KMS-11 (cell line): ENCODE results near the gene ZFP14.
A peak's percentile ranks its signal among the peaks of the same experiment; 100 is the strongest.

ENCODE experiments used
- H2AFZ ChIP-seq: fragments of 200-600 bp; sonication (generic); 2 replicates; pipeline ENCODE4 v1.6.1; 2016; ENCODE audit warnings: antibody characterized with exemption, mixed run types, low read depth
- H3K27ac ChIP-seq: fragments of 200-600 bp; sonication (generic); 2 replicates; pipeline ENCODE4 v1.6.1; 2016; ENCODE audit warnings: mild to moderate bottlenecking, mixed run types
- H3K27me3 ChIP-seq: fragments of 200-600 bp; sonication (generic); 2 replicates; pipeline ENCODE4 v1.6.1; 2017; ENCODE audit warnings: mild to moderate bottlenecking, low read depth, mixed run types, moderate library complexity; ENCODE audit not compliant: insufficient read depth
- H3K36me3 ChIP-seq: fragments of 200-600 bp; sonication (generic); 2 replicates; pipeline ENCODE4 v1.6.1; 2017; ENCODE audit warnings: mild to moderate bottlenecking, mixed run types; ENCODE audit not compliant: insufficient read depth
- H3K4me1 ChIP-seq: fragments of 200-600 bp; sonication (generic); 2 replicates; pipeline ENCODE4 v1.6.1; 2016; ENCODE audit warnings: mild to moderate bottlenecking, low read depth, mixed run types; ENCODE audit not compliant: poor library complexity, severe bottlenecking
- H3K4me2 ChIP-seq: fragments of 200-600 bp; sonication (generic); 2 replicates; pipeline ENCODE4 v1.7.0; 2016; ENCODE audit warnings: mild to moderate bottlenecking, mixed run types
- H3K4me3 ChIP-seq: fragments of 200-600 bp; sonication (generic); IDR thresholded peaks from 2 replicates; pipeline ENCODE4 v1.6.1; 2017; ENCODE audit warnings: low read depth, low read length, mixed read lengths; ENCODE audit not compliant: insufficient read depth
- H3K79me2 ChIP-seq: fragments of 200-600 bp; sonication (generic); 2 replicates; pipeline ENCODE4 v1.6.1; 2016; ENCODE audit warnings: low read depth, mixed run types; ENCODE audit not compliant: insufficient read depth
- H3K9ac ChIP-seq: fragments of 200-600 bp; sonication (generic); 2 replicates; pipeline ENCODE4 v1.6.1; 2016; ENCODE audit warnings: mild to moderate bottlenecking, mixed run types
- H4K20me1 ChIP-seq: fragments of 200-600 bp; sonication (generic); 2 replicates; pipeline ENCODE4 v1.6.1; 2016; ENCODE audit warnings: mild to moderate bottlenecking, mixed run types; ENCODE audit not compliant: insufficient read depth
- TF ChIP-seq, protein P1 (sequence below): fragments of 200-600 bp; sonication (generic); conservative IDR thresholded peaks from 2 replicates; pipeline ENCODE4 v1.6.1; 2017; ENCODE audit warnings: low read depth, mild to moderate bottlenecking, antibody characterized with exemption, low read length, moderate library complexity, mixed read lengths

Gene ZFP14

DNA sequence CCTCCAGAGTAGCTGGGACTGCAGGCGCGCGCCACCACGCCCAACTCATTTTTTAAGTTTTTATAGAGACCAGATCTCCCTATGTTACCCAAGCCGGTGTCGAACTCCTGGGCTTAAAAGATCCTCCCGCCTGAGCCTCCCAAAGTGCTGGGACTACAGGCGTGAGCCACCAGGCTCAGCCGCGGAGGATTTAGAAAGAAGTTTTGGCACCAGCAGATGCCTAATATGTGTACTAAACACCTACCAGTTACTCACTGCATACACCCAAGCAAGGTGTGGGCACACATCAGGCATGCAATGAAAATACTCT lies 464 bp upstream of the ZFP14 start:
- Histone ChIP-seq H3K27ac (no peak overlapping the region), H3K27me3 (no peaks in the 10 kb centered on the region), H3K9ac (no peak overlapping the region), H3K36me3 (0 out of 2 replicates have a peak, but pooled peaks cover 4% of the 10 kb centered on the region), H3K4me1 (peaks cover 9% of the 10 kb centered on the region), H3K4me3 (no peak overlapping the region), H3K79me2 (no peaks in the 10 kb centered on the region), H4K20me1 (no peaks in the 10 kb centered on the region), H2AFZ (peak overlapping the region; percentile 100), H3K4me2 (peak overlapping the region; percentile 89)
- TF ChIP-seq, protein P1, sequence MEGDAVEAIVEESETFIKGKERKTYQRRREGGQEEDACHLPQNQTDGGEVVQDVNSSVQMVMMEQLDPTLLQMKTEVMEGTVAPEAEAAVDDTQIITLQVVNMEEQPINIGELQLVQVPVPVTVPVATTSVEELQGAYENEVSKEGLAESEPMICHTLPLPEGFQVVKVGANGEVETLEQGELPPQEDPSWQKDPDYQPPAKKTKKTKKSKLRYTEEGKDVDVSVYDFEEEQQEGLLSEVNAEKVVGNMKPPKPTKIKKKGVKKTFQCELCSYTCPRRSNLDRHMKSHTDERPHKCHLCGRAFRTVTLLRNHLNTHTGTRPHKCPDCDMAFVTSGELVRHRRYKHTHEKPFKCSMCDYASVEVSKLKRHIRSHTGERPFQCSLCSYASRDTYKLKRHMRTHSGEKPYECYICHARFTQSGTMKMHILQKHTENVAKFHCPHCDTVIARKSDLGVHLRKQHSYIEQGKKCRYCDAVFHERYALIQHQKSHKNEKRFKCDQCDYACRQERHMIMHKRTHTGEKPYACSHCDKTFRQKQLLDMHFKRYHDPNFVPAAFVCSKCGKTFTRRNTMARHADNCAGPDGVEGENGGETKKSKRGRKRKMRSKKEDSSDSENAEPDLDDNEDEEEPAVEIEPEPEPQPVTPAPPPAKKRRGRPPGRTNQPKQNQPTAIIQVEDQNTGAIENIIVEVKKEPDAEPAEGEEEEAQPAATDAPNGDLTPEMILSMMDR, result no peak

DNA sequence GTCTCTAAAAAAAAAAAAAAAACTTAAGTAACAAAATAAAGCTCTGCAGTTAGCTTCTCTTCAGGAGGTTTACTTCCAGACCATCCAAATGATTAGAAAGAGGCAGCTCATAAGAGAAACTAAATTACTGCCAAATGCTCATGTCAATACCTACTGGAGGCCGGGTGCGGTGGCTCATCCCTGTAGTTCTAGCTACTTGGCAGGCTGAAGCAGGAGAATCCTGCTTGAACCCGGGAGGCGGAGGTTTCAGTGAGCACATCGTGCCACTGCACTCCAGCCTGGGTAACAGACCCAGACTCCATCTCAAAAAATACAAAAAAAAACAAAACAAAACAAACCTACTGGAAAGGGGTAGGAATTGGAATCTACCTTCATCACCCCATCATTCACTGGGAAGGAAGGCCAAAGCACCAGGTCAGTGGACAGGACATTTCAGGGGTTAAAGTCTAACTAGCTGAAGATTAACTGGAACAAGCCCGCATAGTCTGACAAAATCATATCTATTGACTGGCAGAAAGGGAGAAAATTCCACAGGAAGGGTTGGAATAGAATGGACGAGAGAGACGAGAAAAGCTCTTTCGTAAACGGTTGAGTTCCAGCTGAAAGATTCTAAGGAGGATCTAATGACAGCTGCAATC lies 1.3 kb downstream of the ZFP14 start:
- Histone ChIP-seq H3K36me3 (0 out of 2 replicates have a peak, but pooled peaks cover 4% of the 10 kb centered on the region), H2AFZ (peak overlapping the region; percentile 100; the same call in 1 of the 2 replicates), H3K4me3 (no peak overlapping the region), H3K27me3 (no peaks in the 10 kb centered on the region), H3K9ac (no peak overlapping the region), H3K4me1 (peaks cover 9% of the 10 kb centered on the region), H3K27ac (no peak overlapping the region), H3K79me2 (no peaks in the 10 kb centered on the region), H4K20me1 (no peaks in the 10 kb centered on the region), H3K4me2 (peak overlapping the region; percentile 89; the same call in 1 of the 2 replicates)
- TF ChIP-seq, protein P1, result no peak

DNA sequence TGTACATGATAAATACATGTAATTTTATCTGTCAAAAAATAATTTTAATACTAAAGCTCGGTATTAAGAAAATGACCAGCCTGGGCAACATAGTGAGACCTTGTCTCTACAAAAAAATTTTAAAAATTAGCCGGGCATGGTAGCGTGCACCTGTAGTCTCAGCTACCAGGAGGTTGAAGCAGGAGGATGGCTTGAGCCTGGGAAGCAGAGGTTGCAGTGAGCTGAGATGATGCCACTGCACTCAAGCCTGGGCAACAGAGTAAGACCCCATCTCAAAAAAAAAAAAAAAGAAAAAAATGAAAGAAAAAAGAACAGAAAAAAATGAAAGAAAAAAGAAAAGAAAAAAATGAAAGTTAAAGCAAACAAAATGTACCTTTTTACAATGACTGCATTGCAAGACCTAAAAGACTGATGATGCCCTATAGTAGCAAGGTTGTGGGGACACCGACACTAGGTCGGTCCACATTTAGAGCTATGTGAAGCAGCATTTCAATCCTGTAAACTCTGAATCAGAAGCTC lies 5.3 kb downstream of the ZFP14 start:
- Histone ChIP-seq H3K4me2 (no peak overlapping the region), H2AFZ (no peak overlapping the region), H3K4me1 (peaks cover 9% of the 10 kb centered on the region), H3K27ac (no peak overlapping the region), H3K36me3 (no peaks in the 10 kb centered on the region), H4K20me1 (no peaks in the 10 kb centered on the region), H3K27me3 (no peaks in the 10 kb centered on the region), H3K4me3 (no peak overlapping the region), H3K9ac (no peak overlapping the region), H3K79me2 (no peaks in the 10 kb centered on the region)
- TF ChIP-seq, protein P1, result no peak

DNA sequence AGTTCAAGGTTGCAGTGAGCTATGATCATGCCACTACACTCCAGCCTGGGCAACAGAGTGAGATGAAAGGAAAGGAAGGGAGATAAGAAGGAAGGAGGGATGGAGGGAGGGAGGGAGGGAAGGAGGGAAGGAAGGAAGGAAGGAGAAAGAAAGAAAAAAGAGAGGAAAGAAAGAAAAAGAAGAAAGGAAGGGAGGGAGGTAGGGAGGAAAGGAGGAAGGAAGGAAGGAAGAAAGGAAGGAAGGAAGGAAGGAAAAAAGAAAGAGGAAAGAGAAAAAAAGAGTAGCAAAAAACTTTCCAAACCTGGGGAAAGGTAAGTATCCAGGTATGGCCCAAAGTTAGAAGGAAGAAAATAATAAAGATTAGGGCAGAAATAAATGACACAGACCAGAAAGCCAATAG lies 7.1 kb downstream of the ZFP14 start:
- Histone ChIP-seq H3K79me2 (no peaks in the 10 kb centered on the region), H3K27ac (no peak overlapping the region), H2AFZ (no peak overlapping the region), H3K36me3 (no peaks in the 10 kb centered on the region), H3K27me3 (no peaks in the 10 kb centered on the region), H4K20me1 (no peaks in the 10 kb centered on the region), H3K4me3 (no peak overlapping the region), H3K4me1 (no peaks in the 10 kb centered on the region), H3K9ac (no peak overlapping the region), H3K4me2 (no peak overlapping the region)
- TF ChIP-seq, protein P1, result no peak
